Small intestine (tissue), 7 donors: ENCODE data around the gene FILIP1L. TPM values are rescaled to one million over a fixed set of nuclear protein-coding genes. Genes with fewer than 3 reads are reported as not detected.

Experiments used
- DNase-seq, 2 donors: peaks; one replicate each; pipeline versions ENCODE4 v3.0.0 to v3.0.0-alpha.2; 2013
- FAIRE-seq: peaks from 2 replicates; lab custom pipeline; 2012; peaks lifted over from hg19 to GRCh38; lab: Jason Lieb, UNC
- H3K27ac ChIP-seq, 3 donors: one replicate each; pipeline ENCODE4 v1.5.1; 2013; ENCODE audit warnings: low read length in 2 of 3, mild to moderate bottlenecking in 2 of 3, control low read depth in 1 of 3, inconsistent platforms in 1 of 3, low read depth in 1 of 3, moderate library complexity in 1 of 3
- H3K27me3 ChIP-seq, 3 donors: one replicate each; pipeline ENCODE4 v1.6.1; 2013; ENCODE audit warnings: low read length in 3 of 3, inconsistent platforms in 1 of 3; ENCODE audit not compliant: control insufficient read depth in 3 of 3, insufficient read depth in 3 of 3
- H3K36me3 ChIP-seq, 3 donors: one replicate each; pipeline ENCODE4 v1.6.1; 2013; ENCODE audit warnings: low read length in 3 of 3, inconsistent platforms in 1 of 3, low read depth in 1 of 3, mild to moderate bottlenecking in 1 of 3, moderate library complexity in 1 of 3; ENCODE audit not compliant: control insufficient read depth in 3 of 3, insufficient read depth in 2 of 3
- H3K4me1 ChIP-seq, 3 donors: one replicate each; pipeline ENCODE4 v1.6.1; 2013; ENCODE audit warnings: low read length in 2 of 3, inconsistent platforms in 1 of 3, low read depth in 1 of 3, mild to moderate bottlenecking in 1 of 3, moderate library complexity in 1 of 3; ENCODE audit not compliant: control insufficient read depth in 3 of 3, insufficient read depth in 2 of 3
- H3K4me3 ChIP-seq, 3 donors: one replicate each; pipeline ENCODE4 v1.5.1; 2013; ENCODE audit warnings: low read length in 3 of 3, control low read depth in 1 of 3, inconsistent platforms in 1 of 3, low read depth in 1 of 3, mild to moderate bottlenecking in 1 of 3, moderate library complexity in 1 of 3
- H3K9me3 ChIP-seq, 2 donors: one replicate each; pipeline ENCODE4 v1.6.1; 2013; ENCODE audit warnings: low read depth in 1 of 2, low read length in 1 of 2; ENCODE audit not compliant: control insufficient read depth in 2 of 2, insufficient read depth in 1 of 2
- WGBS, 3 donors: extraction: QIAGEN DNeasy Blood & Tissue Kit; methylation state at CpG; one replicate each; pipeline ENCODE4 v1.1.7; 2013; 5-methylcytosine and 5-hydroxymethylcytosine counted together
- polyA plus RNA-seq, 4 donors: library from polyadenylated mRNA; stranded (reverse) in 3 of 4; unstranded in 1 of 4; fragments of 200-250 nt in 3 of 4; fragments of 120-200 nt in 1 of 4; gene quantifications; one replicate each; pipeline versions ENCODE4 v1.2.1 to v1.2.3, GENCODE V29; 2013
- donor health status: healthy with polysubstance abuse.
- donor health status: control.
- donor health status: control.
- donor health status: Bipolar disorder and iron deficiency.
- donor health status: healthy.

Gene FILIP1L
- polyA plus RNA-seq, 4 donors = 10.5 to 20.4 (median 17.9) TPM

DNA sequence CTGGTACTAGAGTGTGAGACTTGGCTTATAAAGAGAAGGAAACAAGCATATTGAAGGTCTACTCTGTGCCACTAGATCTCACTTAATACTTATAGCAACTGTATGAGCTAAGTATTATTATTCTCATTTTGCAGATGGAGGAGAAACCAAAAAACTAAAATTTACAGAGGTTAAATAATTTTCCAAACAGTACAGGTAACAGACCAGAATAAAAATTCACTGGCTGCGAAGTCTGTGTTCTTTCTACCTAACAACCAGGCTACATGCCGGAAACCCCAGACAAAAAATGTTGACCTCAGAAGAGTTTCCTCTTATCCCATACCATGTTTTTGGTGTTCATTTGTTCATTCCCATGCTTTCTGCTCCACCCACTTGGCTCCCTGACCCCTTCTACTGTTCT lies 250.0 kb downstream of the FILIP1L start:
- Histone ChIP-seq H3K27me3 (no peaks in the 10 kb centered on the region), H3K27ac (no peak overlapping the region), H3K36me3 (peaks cover 0 to 12% (median 6%) of the 10 kb centered on the region in 3 donors), H3K4me3 (no peak overlapping the region), H3K9me3 (no peaks in the 10 kb centered on the region), H3K4me1 (peaks cover 4 to 20% (median 6%) of the 10 kb centered on the region in 3 donors)
- no peak for FAIRE-seq
- DNase-seq = no peak
- WGBS, 3 donors = 93 to 100% (median 98%) methylated on average over 2 of the region's 2 CpGs

- DNase-seq (no peak), FAIRE-seq (no peak)
- H3K4me1 ChIP-seq = peaks cover 4 to 20% (median 6%) of the 10 kb centered on the region in 3 donors
- H3K27me3 ChIP-seq = no peaks in the 10 kb centered on the region
- no peak overlapping the region for H3K27ac ChIP-seq
- H3K9me3 ChIP-seq = no peaks in the 10 kb centered on the region
- WGBS, 3 donors = 55 to 81% (median 62%) methylated on average over 2 of the region's 2 CpGs
- H3K4me3 ChIP-seq = no peak overlapping the region
- peaks cover 0 to 12% (median 6%) of the 10 kb centered on the region in 3 donors for H3K36me3 ChIP-seq
Measured at GRCh38 chr3:99863588-99863987, 250.7 kb downstream of the FILIP1L start.

DNA sequence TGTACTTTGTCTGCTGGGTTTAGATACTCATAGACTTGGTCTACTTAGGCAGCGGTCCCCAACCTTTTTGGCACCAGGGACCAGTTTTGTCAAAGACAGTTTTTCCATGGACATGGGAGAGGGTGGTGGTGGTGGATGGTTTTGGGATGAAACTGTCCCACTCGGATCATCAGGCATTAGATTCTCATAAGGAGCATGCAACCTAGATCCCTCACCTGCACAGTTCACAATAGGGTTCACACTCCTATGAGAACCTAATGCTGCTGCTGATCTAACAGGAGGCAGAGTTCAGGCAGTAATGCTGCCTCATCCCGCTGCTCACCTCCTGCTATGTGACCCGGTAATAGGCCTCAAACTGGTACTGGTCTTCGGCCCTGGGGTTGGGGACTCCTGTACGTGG lies 251.3 kb downstream of the FILIP1L start:
- Histone ChIP-seq H3K27me3 (no peaks in the 10 kb centered on the region), H3K36me3 (peaks cover 0 to 12% (median 4%) of the 10 kb centered on the region in 3 donors), H3K9me3 (no peaks in the 10 kb centered on the region), H3K4me1 (peaks cover 4 to 17% (median 4%) of the 10 kb centered on the region in 3 donors), H3K4me3 (no peak overlapping the region), H3K27ac (peak overlapping the region in 1 of 3 donors; percentile 4)
- DNase-seq = no peak
- WGBS, 3 donors = 86 to 91% (median 86%) methylated on average over 6 of the region's 6 CpGs
- FAIRE-seq = no peak

DNA sequence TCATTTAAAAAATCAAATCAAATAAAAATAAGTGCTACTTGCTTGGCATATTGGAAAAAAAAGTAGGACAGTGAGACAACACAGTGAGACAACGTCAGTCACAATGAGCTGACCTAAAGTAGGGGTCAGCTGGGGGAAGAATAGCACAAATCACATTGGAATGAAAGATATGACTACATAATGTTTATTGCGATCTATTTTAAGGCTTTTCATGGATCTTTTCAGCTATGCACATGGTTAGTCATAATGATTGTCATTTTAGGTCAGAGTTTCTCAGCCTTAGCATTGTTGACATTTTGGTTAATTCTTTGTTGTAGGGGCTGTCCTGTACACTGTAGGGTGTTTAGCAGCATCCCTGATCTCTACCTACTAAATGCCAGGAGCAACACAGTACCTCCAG lies 252.1 kb downstream of the FILIP1L start:
- H3K4me1 ChIP-seq = peaks cover 3 to 17% (median 4%) of the 10 kb centered on the region in 3 donors
- H3K9me3 ChIP-seq = no peaks in the 10 kb centered on the region
- DNase-seq (no peak), FAIRE-seq (no peak)
- no peak overlapping the region for H3K27ac ChIP-seq
- 76 to 97% (median 93%) methylated on average over 2 of the region's 2 CpGs for WGBS, 3 donors
- H3K4me3 ChIP-seq = no peak overlapping the region
- H3K27me3 ChIP-seq = no peaks in the 10 kb centered on the region
- peaks cover 0 to 12% (median 2%) of the 10 kb centered on the region in 3 donors for H3K36me3 ChIP-seq

GRCh38 chr3:99861216-99861615 lies 253.1 kb downstream of the FILIP1L start:
- H3K4me1 ChIP-seq = peaks cover 2 to 9% (median 4%) of the 10 kb centered on the region in 3 donors
- H3K27ac ChIP-seq = peak overlapping the region in 1 of 3 donors; percentile 4

DNA sequence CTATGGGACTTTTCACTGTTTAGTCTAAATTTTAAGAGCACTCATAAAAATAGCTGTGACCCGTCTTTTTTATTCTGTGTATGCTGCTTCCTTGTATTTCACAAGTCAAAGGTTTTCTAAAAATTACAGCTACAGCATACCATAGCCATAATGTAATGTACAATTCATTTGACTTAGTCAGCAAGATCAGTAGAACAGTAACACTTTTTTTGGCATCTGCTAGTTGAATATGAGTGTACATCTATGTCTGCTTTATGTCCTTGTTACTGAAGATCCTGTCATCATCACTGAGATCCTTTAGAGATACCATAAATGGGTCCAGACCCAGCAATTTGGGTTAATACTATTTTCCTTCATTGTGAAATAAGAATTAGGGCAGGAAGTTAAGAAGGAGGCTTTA lies 254.5 kb downstream of the FILIP1L start:
- no peak for DNase-seq
- no peaks in the 10 kb centered on the region for H3K9me3 ChIP-seq
- H3K36me3 ChIP-seq = peaks cover 0 to 14% (median 2%) of the 10 kb centered on the region in 3 donors
- H3K4me1 ChIP-seq = peaks cover 0 to 12% (median 9%) of the 10 kb centered on the region in 3 donors
- peak overlapping the region in 1 of 3 donors; percentile 36 for H3K27ac ChIP-seq
- H3K4me3 ChIP-seq = no peak overlapping the region
- 17 to 45% (median 30%) methylated on average over 1 of the region's 1 CpG for WGBS, 3 donors
- FAIRE-seq = no peak
- no peaks in the 10 kb centered on the region for H3K27me3 ChIP-seq

More at GRCh38 chr3:99861216-99861615, 253.1 kb downstream of the FILIP1L start:
- DNase-seq = no peak
- 84 to 93% (median 88%) methylated on average over 1 of the region's 1 CpG for WGBS, 3 donors
- H3K4me3 ChIP-seq = no peak overlapping the region
- no peak for FAIRE-seq
- H3K27me3 ChIP-seq = no peaks in the 10 kb centered on the region
- H3K36me3 ChIP-seq = peaks cover 0 to 12% (median 2%) of the 10 kb centered on the region in 3 donors
- no peaks in the 10 kb centered on the region for H3K9me3 ChIP-seq

- Histone ChIP-seq H3K27ac (no peak overlapping the region), H3K9me3 (no peaks in the 10 kb centered on the region), H3K4me3 (no peak overlapping the region), H3K27me3 (no peaks in the 10 kb centered on the region), H3K36me3 (peaks cover 2 to 14% (median 2%) of the 10 kb centered on the region in 3 donors), H3K4me1 (peaks cover 0 to 15% (median 11%) of the 10 kb centered on the region in 3 donors)
- no peak for DNase-seq
- WGBS, 3 donors = 78 to 93% (median 84%) methylated on average over 2 of the region's 2 CpGs
- FAIRE-seq = no peak
Measured at GRCh38 chr3:99858469-99858868, 255.8 kb downstream of the FILIP1L start.

- WGBS, 3 donors = 44 to 70% (median 46%) methylated on average over 1 of the region's 1 CpG
- no peak overlapping the region for H3K27ac ChIP-seq
- H3K4me1 ChIP-seq = peaks cover 0 to 15% (median 11%) of the 10 kb centered on the region in 3 donors
Measured at GRCh38 chr3:99857278-99857677, 257.0 kb downstream of the FILIP1L start.

More at GRCh38 chr3:99857278-99857677, 257.0 kb downstream of the FILIP1L start:
- no peaks in the 10 kb centered on the region for H3K9me3 ChIP-seq
- H3K4me3 ChIP-seq = no peak overlapping the region
- FAIRE-seq (no peak), DNase-seq (no peak)
- no peaks in the 10 kb centered on the region for H3K27me3 ChIP-seq
- H3K36me3 ChIP-seq = peaks cover 2 to 9% (median 2%) of the 10 kb centered on the region in 3 donors
